Stimulated activated CD4-positive, alpha-beta T cell treated with anti-CD3 and anti-CD28 coated beads, Interleukin-1b, Interleukin-23, amount 100 ng/mL, for 24 hours (primary cell): ENCODE data around the gene CCDC88C.

Experiments
- DNase-seq, 4 experiments: peaks; one replicate each; pipeline ENCODE4 v3.0.0-alpha.2; 2020; ENCODE audit warnings: low read depth in 4 of 4, low spot score in 1 of 4

CCDC88C gene

GRCh38 chr14:91295851-91296796 lies 121.5 kb downstream of the CCDC88C start:
- DNase-seq = no peak

- DNase-seq = no peak
Measured at GRCh38 chr14:91295276-91295845, 122.3 kb downstream of the CCDC88C start.

GRCh38 chr14:91294153-91294552 lies 123.5 kb downstream of the CCDC88C start:
- DNase-seq = no peak

- DNase-seq = no peak
Measured at GRCh38 chr14:91293281-91293680, 124.3 kb downstream of the CCDC88C start.

- no peak for DNase-seq
Measured at GRCh38 chr14:91292491-91292890, 125.1 kb downstream of the CCDC88C start.

GRCh38 chr14:91291786-91292405 lies 125.7 kb downstream of the CCDC88C start:
- no peak for DNase-seq

GRCh38 chr14:91290986-91291385 lies 126.6 kb downstream of the CCDC88C start:
- no peak for DNase-seq

- no peak for DNase-seq
Measured at GRCh38 chr14:91289464-91289863, 128.2 kb downstream of the CCDC88C start.

GRCh38 chr14:91288876-91289275 lies 128.7 kb downstream of the CCDC88C start:
- DNase-seq = no peak

GRCh38 chr14:91286530-91286937 lies 131.1 kb downstream of the CCDC88C start:
- peak; percentile 70 to 81 (median 76) for DNase-seq

GRCh38 chr14:91284791-91285548 lies 132.7 kb downstream of the CCDC88C start:
- DNase-seq = no peak

GRCh38 chr14:91284146-91284790 lies 133.4 kb downstream of the CCDC88C start:
- DNase-seq = no peak

GRCh38 chr14:91283666-91284065 lies 134.0 kb downstream of the CCDC88C start:
- no peak for DNase-seq

- no peak for DNase-seq
Measured at GRCh38 chr14:91282954-91283645, 134.5 kb downstream of the CCDC88C start.

GRCh38 chr14:91281346-91281745 lies 136.3 kb downstream of the CCDC88C start:
- no peak for DNase-seq

- DNase-seq = no peak
Measured at GRCh38 chr14:91280129-91280528, 137.5 kb downstream of the CCDC88C start.

- no peak for DNase-seq
Measured at GRCh38 chr14:91279354-91279753, 138.3 kb downstream of the CCDC88C start.

GRCh38 chr14:91278383-91278715 lies 139.3 kb downstream of the CCDC88C start:
- no peak for DNase-seq

GRCh38 chr14:91277546-91278382 lies 139.9 kb downstream of the CCDC88C start:
- DNase-seq = no peak
